Stimulated activated CD4-positive, alpha-beta T cell treated with anti-CD3 and anti-CD28 coated beads, Interleukin-1b, Interleukin-23, amount 100 ng/mL, for 48 hours (primary cell): ENCODE data around the gene MINK1.
A peak's percentile ranks its signal among the peaks of the same experiment; 100 is the strongest.

Source experiments
- DNase-seq: peaks from one replicate; pipeline ENCODE4 v3.0.0-alpha.2; 2020

Gene MINK1

GRCh38 chr17:4938688-4939545 is 105.8 kb downstream of the MINK1 start:
- DNase-seq: no peak

GRCh38 chr17:4939546-4939795 is 106.3 kb downstream of the MINK1 start:
- DNase-seq: peak; percentile 29

- peak; percentile 98 for DNase-seq
These were observed 106.8 kb downstream of the MINK1 start, which contains the start of the genes RNF167 and SLC25A11 for GRCh38 chr17:4939796-4940554. TSS of gene RNF167 (plus strand) at chr17:4940268. CDS start at chr17:4940910, 642 bp downstream. TSS of gene SLC25A11 (minus strand) at chr17:4940046. CDS start at chr17:4939910, 136 bp downstream.

GRCh38 chr17:4940555-4941318 is 107.6 kb downstream of the MINK1 start:
- peak; percentile 41 for DNase-seq

GRCh38 chr17:4941319-4941610 is 108.1 kb downstream of the MINK1 start:
- DNase-seq: no peak

- DNase-seq: no peak
These were observed 109.8 kb downstream of the MINK1 start for GRCh38 chr17:4942760-4943508.

- DNase-seq: peak; percentile 57
These were observed 111.0 kb downstream of the MINK1 start for GRCh38 chr17:4944163-4944553.

GRCh38 chr17:4944554-4945175 is 111.5 kb downstream of the MINK1 start:
- DNase-seq: peak; percentile 45

GRCh38 chr17:4945176-4945943 is 112.2 kb downstream of the MINK1 start:
- peak; percentile 88 for DNase-seq

GRCh38 chr17:4945944-4946280 is 112.8 kb downstream of the MINK1 start:
- DNase-seq: no peak

- no peak for DNase-seq
These were observed 113.3 kb downstream of the MINK1 start for GRCh38 chr17:4946312-4946976.

- no peak for DNase-seq
These were observed 113.9 kb downstream of the MINK1 start for GRCh38 chr17:4947010-4947410.
